Measurements from ENCODE around the gene SBK3. TPM values are rescaled to one million over a fixed set of nuclear protein-coding genes. Genes with fewer than 3 reads are reported as not detected.

SBK3 gene
- total RNA-seq, 1 donor from 2014 or later = not detected

DNA sequence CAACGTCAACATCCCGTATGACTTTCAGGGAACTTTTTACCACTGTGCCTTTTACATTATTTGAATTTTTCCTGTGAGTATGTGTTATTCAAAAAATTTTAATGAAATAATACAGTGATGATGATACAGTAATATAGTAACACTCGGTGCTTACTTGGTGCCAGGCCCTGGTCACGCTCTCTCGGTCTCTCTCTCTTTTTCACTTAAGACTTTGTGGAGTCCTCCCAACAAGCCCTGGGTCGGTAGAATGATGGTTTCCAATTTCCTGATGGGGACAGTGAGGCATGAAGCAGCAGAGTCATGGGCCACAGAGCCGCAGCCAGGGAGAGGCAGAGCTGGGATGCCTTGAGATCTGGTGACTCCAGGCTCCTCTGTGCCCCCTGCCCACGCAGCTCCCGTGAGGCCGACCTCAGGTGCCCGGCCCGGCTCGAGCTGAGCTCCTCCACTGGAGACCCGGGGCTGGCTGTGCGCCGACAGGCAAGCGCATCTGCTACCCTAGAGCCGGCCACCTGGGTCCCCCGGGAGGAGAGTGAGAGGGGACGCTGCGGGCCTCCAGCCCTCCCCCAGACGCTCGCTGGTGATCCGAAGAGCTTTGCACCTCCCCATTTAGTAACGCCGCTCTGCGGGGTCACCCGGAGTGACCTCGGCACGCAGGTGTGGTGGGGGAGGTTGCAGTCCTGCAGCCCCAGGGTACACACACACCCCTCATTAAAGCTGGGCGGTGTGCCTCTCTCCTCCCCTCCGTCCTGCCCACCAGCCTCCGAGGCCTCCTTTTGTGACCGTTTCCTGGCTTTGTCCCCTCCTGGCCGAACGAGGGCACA, 4.4 kb upstream of the SBK3 start:
- no peaks in the 10 kb centered on the region for H3K36me3 ChIP-seq

DNA sequence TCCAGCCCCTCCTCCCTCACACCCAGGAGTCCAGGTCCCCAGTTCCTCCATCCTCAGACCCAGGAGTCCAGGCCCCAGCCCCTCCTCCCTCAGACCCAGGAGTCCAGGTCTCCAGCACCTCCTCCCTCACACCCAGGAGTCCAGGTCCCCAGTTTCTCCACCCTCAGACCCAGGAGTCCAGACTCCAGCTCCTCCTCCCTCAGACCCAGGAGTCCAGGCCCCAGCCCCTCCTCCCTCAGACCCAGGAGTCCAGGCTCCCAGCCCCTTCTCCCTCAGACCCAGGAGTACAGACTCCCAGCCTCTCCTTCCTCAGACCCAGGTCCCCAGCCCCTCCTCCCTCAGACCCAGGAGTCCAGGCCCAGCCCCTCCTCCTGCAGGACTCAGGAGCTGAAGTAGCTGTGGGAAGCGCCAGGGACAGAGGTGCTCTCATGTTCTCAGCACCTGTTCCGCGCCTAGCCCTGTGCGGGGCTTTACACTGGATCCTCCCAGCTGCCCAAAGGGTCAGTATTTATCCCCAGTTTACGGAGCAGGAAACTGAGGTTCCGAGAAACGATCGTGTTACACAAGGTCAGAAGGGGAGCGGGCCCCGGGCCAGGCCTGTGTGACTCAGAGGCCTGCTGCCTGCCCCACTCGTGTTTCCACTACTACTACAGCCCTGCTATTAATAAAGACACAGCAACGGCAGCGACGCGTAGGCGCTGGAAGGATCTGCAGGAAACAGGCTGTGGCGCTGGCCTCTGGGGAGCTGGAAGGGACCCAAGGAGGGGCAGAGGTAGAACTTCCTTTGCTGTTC, 1.7 kb upstream of the SBK3 start:
- H3K4me3 ChIP-seq = no peak overlapping the region
- H3K4me1 ChIP-seq = no peaks in the 10 kb centered on the region

More for the DNA sequence above, 4.4 kb upstream of the SBK3 start:
- intact Hi-C loops (cut with DNase I) = no loop called here
- H3K27ac ChIP-seq = peak overlapping the region; percentile 36
- H3K4me1 ChIP-seq = no peaks in the 10 kb centered on the region
- TF ChIP-seq POLR2AphosphoS5 (IDR thresholded peaks at IDR 0.05; ENCODE audit: insufficient read depth in 1 of 2, low read depth in 1 of 2) (no peak), POLR2A (IDR thresholded peaks at IDR 0.05) (no peak), CTCF (IDR thresholded peaks at IDR 0.05) (no peak)
- no peaks in the 10 kb centered on the region for H3K27me3 ChIP-seq
- DNase-seq (ENCODE audit: extremely low spot score in 2 of 2) = no peak
- H3K4me3 ChIP-seq = no peak overlapping the region
- H3K9me3 ChIP-seq = no peaks in the 10 kb centered on the region

DNA sequence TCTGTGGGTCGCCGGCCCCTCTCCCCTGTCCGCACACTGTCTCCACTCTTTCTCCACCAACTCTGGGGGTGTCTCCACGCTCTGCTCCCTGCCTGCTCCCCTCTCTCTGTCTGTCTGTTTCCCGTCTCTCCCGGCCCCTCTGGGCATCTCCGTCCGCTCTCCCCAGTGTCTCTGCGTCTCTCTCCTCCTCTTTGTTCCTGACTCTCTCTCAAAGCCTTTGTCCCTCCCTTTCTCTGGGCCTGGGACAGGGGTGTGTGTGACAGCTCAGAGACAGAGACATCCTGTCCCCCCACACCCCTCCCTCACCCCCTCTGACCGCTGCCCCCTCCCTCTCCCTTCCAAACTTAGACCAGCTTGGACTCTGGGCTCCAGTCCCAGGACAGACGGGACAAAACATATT, 668 bp upstream of the SBK3 start:
- intact Hi-C loops (cut with DNase I) = no loop called here
- Histone ChIP-seq H3K27ac (peak overlapping the region; percentile 50), H3K36me3 (no peaks in the 10 kb centered on the region), H3K27me3 (no peaks in the 10 kb centered on the region), H3K4me1 (no peaks in the 10 kb centered on the region), H3K4me3 (no peak overlapping the region), H3K9me3 (no peaks in the 10 kb centered on the region)
- TF ChIP-seq POLR2A (IDR thresholded peaks at IDR 0.05) (no peak), CTCF (IDR thresholded peaks at IDR 0.05) (no peak), POLR2AphosphoS5 (IDR thresholded peaks at IDR 0.05; ENCODE audit: insufficient read depth in 1 of 2, low read depth in 1 of 2) (no peak)
- DNase-seq (ENCODE audit: extremely low spot score in 2 of 2) = no peak

More for the DNA sequence above, 1.7 kb upstream of the SBK3 start:
- intact Hi-C loops (cut with DNase I) = no loop called here
- H3K9me3 ChIP-seq = no peaks in the 10 kb centered on the region
- no peak for DNase-seq (ENCODE audit: extremely low spot score in 2 of 2)
- TF ChIP-seq POLR2A (IDR thresholded peaks at IDR 0.05) = no peak
- peak; percentile 70 to 78 for TF ChIP-seq POLR2AphosphoS5 (IDR thresholded peaks at IDR 0.05; ENCODE audit: insufficient read depth in 1 of 2, low read depth in 1 of 2)
- no peaks in the 10 kb centered on the region for H3K27me3 ChIP-seq
- H3K36me3 ChIP-seq = no peaks in the 10 kb centered on the region
- H3K27ac ChIP-seq = peak overlapping the region; percentile 60

DNA sequence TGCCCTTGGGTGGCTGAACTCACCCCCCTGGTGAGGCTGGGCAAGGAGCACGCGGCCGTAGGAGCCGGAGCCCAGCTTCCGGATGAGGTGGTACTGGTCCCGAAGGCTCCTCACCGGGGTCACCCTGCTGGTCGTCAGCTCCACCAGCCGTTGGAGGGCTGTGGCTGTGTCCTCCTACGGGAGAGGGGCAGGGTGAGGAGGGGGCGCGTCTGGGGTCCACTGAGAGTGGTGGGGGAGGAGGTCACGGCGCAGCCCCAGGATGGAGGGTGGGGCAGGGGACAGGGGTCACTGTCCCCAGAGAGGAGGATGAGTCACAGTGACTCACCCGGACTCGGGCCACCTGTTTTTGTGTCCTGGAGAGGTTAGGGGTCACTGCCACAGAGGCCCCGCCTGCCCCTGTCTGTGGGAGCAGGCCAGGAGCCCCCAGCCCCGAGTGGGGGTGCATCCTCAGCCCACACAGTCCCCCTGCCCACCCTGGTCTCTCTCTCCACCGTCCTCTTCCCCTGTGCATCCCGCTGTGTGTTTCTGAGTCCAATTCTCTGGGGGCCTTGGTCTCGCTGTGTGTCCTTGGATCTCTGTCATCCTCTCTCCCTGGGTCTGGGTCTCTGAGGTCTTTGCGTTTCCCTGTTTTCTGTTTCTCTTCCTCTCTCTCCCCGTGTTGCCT, 435 bp downstream of the SBK3 start:
- DNase-seq (ENCODE audit: extremely low spot score in 2 of 2) = no peak

More for the DNA sequence above, 435 bp downstream of the SBK3 start:
- H3K9me3 ChIP-seq = no peaks in the 10 kb centered on the region
- no peaks in the 10 kb centered on the region for H3K27me3 ChIP-seq
- no peaks in the 10 kb centered on the region for H3K36me3 ChIP-seq
- intact Hi-C loops (cut with DNase I) = no loop called here
- H3K4me1 ChIP-seq = no peaks in the 10 kb centered on the region
- TF ChIP-seq POLR2AphosphoS5 (IDR thresholded peaks at IDR 0.05; ENCODE audit: insufficient read depth in 1 of 2, low read depth in 1 of 2) (no peak), POLR2A (IDR thresholded peaks at IDR 0.05) (no peak), CTCF (IDR thresholded peaks at IDR 0.05) (no peak)
- no peak overlapping the region for H3K4me3 ChIP-seq
- H3K27ac ChIP-seq = no peak overlapping the region
